Gastroesophageal sphincter (tissue), 4 donors: Measurements from ENCODE around the gene ACACB. TPM values are rescaled to one million over a fixed set of nuclear protein-coding genes. Genes with fewer than 3 reads are reported as not detected.

Source experiments
- ATAC-seq: fragments of 150-250 bp; one replicate; pipeline ENCODE4 v1.9.1; 2016; ENCODE audit warnings: mild to moderate bottlenecking, moderate library complexity
- H3K27ac ChIP-seq, 4 donors: fragments of 200-600 bp; sonication (generic) in 3 of 4; 1 replicate in 3 of 4; 2 replicates in 1 of 4; pipeline ENCODE4 v1.5.1; 2016 to 2019
- H3K27me3 ChIP-seq: fragments of 200-600 bp; sonication (generic); one replicate; pipeline ENCODE4 v1.5.1; 2019
- H3K36me3 ChIP-seq, 2 donors: fragments of 200-600 bp; sonication (generic); one replicate each; pipeline ENCODE4 v1.5.1; 2019; ENCODE audit warnings: control low read depth in 1 of 2
- H3K4me1 ChIP-seq, 3 donors: fragments of 200-600 bp; sonication (generic); 1 replicate in 2 of 3; 2 replicates in 1 of 3; pipeline ENCODE4 v1.5.1; 2016 to 2019; ENCODE audit warnings: control low read depth in 2 of 3
- H3K4me3 ChIP-seq, 2 donors: fragments of 200-600 bp; sonication (generic); one replicate each; pipeline ENCODE4 v1.5.1; 2019; ENCODE audit warnings: mild to moderate bottlenecking in 1 of 2, moderate library complexity in 1 of 2
- H3K9me3 ChIP-seq, 3 donors: fragments of 200-600 bp; sonication (generic); one replicate each; pipeline ENCODE4 v1.5.1; 2017 to 2019; ENCODE audit warnings: control low read depth in 2 of 3
- EP300 ChIP-seq: sonication (generic); formaldehyde crosslinking; IDR thresholded peaks from one replicate; pipeline ENCODE4 v1.6.1; 2017; ENCODE audit warnings: antibody characterized with exemption, mild to moderate bottlenecking
- POLR2A ChIP-seq, 2 donors: fragments of 450-650 bp; IDR thresholded peaks; one replicate each; pipeline ENCODE4 v1.6.1; 2017; ENCODE audit warnings: antibody characterized with exemption in 2 of 2, mild to moderate bottlenecking in 2 of 2, moderate library complexity in 1 of 2
- POLR2AphosphoS5 ChIP-seq: sonication (generic); formaldehyde crosslinking; IDR thresholded peaks from one replicate; pipeline ENCODE4 v1.6.1; 2017; ENCODE audit warnings: antibody characterized with exemption
- WGBS, 2 donors: methylation state at CpG; one replicate each; pipeline ENCODE4 v1.1.5; 2018; ENCODE audit warnings: low coverage in 1 of 2; 5-methylcytosine and 5-hydroxymethylcytosine counted together
- total RNA-seq, 4 donors: library from RNA; depleted of rRNA; stranded (reverse); fragments of >200 nt; gene quantifications; one replicate each; pipeline ENCODE4 v1.1.0, GENCODE V29; 2016
- TF ChIP-seq, protein P1 (sequence below), 4 experiments: fragments of 200-600 bp in 2 of 4; fragments of 450-650 bp in 2 of 4; sonication (generic) in 1 of 4; IDR thresholded peaks; one replicate each; pipeline ENCODE4 v1.5.1; 2017 to 2019; ENCODE audit warnings: antibody characterized with exemption in 4 of 4, mild to moderate bottlenecking in 2 of 4, moderate library complexity in 2 of 4

ACACB gene
- total RNA-seq, 4 donors from 2014 or later, result 49.4 to 230 (median 138) TPM

DNA sequence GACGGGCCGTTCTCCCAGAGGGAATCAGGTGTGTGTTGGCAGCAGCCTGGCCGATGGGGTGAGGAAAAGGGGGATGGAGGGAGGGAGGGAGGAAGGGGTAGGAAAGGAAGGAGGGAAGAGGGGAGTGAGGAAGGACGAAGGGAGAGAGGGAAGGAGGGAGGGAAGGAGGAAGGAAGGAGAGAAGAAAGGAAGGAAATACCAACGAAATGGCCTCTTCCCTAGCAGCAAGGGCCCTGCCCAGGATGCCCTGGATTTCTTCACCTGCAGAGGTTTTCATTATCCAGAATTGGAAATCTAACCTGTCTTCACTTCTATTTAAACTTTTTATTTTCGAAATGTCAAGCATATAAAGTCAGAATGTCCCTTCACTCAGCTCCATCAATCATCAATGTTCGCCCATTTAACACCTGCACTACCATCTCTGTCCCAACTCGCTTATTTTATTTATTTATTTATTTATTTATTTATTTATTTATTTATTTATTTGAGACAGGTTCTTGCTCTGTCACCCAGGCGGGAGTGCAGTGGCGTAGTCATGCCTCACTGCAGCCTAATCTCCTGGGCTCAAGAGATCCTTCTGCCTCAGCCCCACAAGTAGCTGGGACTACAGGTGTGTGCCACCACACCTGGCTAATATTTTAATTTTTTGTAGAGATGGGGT lies 70.7 kb downstream of the ACACB start:
- peak overlapping the region in 3 of 4 donors; percentile 4 to 53 (median 24) for H3K27ac ChIP-seq
- H3K9me3 ChIP-seq, result no peaks in the 10 kb centered on the region
- H3K4me1 ChIP-seq, result peaks cover 0 to 4% (median 0%) of the 10 kb centered on the region in 3 donors
- no peak for ATAC-seq
- 77 to 85% methylated on average over 5 to 7 of the region's 10 CpGs for WGBS, 2 donors
- no peak overlapping the region for H3K4me3 ChIP-seq
- TF ChIP-seq POLR2AphosphoS5 (no peak), POLR2A (IDR thresholded peaks at IDR 0.05) (no peak), EP300 (no peak)
- TF ChIP-seq, protein P1, sequence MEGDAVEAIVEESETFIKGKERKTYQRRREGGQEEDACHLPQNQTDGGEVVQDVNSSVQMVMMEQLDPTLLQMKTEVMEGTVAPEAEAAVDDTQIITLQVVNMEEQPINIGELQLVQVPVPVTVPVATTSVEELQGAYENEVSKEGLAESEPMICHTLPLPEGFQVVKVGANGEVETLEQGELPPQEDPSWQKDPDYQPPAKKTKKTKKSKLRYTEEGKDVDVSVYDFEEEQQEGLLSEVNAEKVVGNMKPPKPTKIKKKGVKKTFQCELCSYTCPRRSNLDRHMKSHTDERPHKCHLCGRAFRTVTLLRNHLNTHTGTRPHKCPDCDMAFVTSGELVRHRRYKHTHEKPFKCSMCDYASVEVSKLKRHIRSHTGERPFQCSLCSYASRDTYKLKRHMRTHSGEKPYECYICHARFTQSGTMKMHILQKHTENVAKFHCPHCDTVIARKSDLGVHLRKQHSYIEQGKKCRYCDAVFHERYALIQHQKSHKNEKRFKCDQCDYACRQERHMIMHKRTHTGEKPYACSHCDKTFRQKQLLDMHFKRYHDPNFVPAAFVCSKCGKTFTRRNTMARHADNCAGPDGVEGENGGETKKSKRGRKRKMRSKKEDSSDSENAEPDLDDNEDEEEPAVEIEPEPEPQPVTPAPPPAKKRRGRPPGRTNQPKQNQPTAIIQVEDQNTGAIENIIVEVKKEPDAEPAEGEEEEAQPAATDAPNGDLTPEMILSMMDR (IDR thresholded peaks at IDR 0.05), result no peak
- H3K27me3 ChIP-seq, result no peaks in the 10 kb centered on the region
- peaks cover 0 to 100% of the 10 kb centered on the region in 2 donors for H3K36me3 ChIP-seq

DNA sequence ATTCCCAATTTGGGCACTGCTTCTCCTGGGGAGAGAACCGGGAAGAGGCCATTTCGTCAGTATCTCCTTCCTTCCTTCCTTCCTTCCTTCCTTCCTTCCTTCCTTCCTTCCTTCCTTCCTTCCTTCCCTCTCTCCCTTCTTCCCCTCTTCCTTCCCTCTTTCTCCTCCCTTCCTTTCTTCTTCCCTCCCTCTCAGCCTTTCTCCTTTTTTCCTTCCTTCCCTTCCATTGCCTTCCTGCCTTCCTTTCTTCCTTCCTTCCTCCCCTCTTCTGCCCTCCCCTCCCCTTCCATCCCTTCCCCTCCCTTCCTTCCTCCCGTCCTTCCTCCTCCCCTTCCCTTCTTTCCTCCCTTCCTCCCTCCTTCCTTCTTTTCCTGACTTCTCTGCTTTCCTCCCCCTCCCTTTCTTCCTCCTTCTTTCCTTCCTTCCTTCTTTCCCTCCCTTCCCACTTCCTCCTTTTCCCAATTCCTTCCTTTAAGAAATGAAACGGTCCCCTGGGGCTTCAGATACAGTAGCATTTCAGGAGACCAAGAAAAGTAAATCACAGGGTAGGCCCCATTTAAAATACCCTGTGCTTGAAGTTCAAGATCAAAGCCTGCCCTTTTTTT lies 71.8 kb downstream of the ACACB start:
- H3K36me3 ChIP-seq, result peaks cover 0 to 100% of the 10 kb centered on the region in 2 donors
- ATAC-seq, result no peak
- H3K4me1 ChIP-seq, result no peaks in the 10 kb centered on the region
- WGBS, 2 donors, result 72 to 83% methylated on average over 3 to 4 of the region's 4 CpGs
- H3K27ac ChIP-seq, result peak overlapping the region in 2 of 4 donors; percentile 6 to 15
- TF ChIP-seq EP300 (no peak), POLR2AphosphoS5 (no peak), POLR2A (IDR thresholded peaks at IDR 0.05) (no peak)
- TF ChIP-seq, protein P1 (IDR thresholded peaks at IDR 0.05), result no peak
- H3K27me3 ChIP-seq, result no peaks in the 10 kb centered on the region
- no peak overlapping the region for H3K4me3 ChIP-seq
- H3K9me3 ChIP-seq, result no peaks in the 10 kb centered on the region

DNA sequence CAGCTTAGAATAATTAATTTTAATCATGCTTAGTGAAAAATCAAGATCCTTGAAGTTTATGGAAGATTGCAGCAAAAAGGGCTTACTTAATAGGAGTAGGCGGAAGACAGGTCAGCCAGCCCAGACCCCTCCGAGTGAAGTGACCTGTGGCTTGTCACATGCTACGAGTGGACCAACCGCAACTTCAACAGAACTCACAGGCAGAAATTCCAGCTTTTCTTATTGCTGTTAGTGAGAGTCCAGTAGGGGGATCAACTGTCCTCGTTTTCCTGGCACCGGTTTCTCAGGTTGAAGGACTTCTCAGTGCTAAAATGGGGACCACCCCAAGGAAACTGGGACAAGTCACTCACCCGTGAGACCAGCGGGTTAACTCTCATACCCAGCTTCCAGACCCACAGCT lies 72.9 kb downstream of the ACACB start:
- H3K27ac ChIP-seq, result peak overlapping the region in 2 of 4 donors; percentile 4 to 20
- TF ChIP-seq POLR2AphosphoS5, result no peak
- TF ChIP-seq, protein P1 (IDR thresholded peaks at IDR 0.05), result no peak
- TF ChIP-seq EP300, result no peak
- no peak for TF ChIP-seq POLR2A (IDR thresholded peaks at IDR 0.05)
- no peaks in the 10 kb centered on the region for H3K27me3 ChIP-seq
- no peaks in the 10 kb centered on the region for H3K4me1 ChIP-seq
- ATAC-seq, result no peak
- 91 to 92% methylated on average over 2 to 7 of the region's 8 CpGs for WGBS, 2 donors
- peaks cover 0 to 100% of the 10 kb centered on the region in 2 donors for H3K36me3 ChIP-seq
- no peaks in the 10 kb centered on the region for H3K9me3 ChIP-seq
- no peak overlapping the region for H3K4me3 ChIP-seq

DNA sequence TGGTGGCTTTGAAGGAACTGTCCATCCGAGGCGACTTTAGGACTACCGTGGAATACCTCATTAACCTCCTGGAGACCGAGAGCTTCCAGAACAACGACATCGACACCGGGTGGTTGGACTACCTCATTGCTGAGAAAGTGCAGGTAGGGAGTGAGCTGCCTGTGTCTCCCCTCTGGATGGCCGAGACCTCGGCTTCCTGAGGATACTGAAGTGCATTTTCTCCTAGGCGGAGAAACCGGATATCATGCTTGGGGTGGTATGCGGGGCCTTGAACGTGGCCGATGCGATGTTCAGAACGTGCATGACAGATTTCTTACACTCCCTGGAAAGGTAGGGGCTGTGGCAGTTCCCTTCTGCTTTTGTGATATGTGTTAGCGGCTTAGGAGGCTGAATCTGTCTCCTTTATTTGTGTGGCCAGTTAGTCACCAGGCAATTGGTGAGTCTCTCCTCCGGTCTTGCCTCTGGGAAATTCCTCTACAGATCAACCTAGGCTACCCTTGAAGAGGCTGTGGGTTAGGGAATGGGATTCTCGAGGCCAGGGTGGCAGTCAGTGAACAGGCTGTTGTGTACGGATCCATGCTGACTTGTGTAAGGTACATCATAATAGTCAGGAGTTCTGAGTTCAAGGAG lies 75.3 kb downstream of the ACACB start:
- Histone ChIP-seq H3K9me3 (no peaks in the 10 kb centered on the region), H3K4me1 (peaks cover 0 to 5% (median 0%) of the 10 kb centered on the region in 3 donors), H3K36me3 (peaks cover 0 to 100% of the 10 kb centered on the region in 2 donors), H3K27ac (peak overlapping the region in 3 of 4 donors; percentile 2 to 27 (median 4)), H3K27me3 (no peaks in the 10 kb centered on the region), H3K4me3 (no peak overlapping the region)
- no peak for ATAC-seq
- WGBS, 2 donors, result 78 to 98% methylated on average over 8 of the region's 20 CpGs
- TF ChIP-seq POLR2AphosphoS5, result no peak
- TF ChIP-seq, protein P1 (IDR thresholded peaks at IDR 0.05), result no peak
- no peak for TF ChIP-seq EP300
- no peak for TF ChIP-seq POLR2A (IDR thresholded peaks at IDR 0.05)
